Neural cell (in vitro differentiated cells): Measurements from ENCODE around the gene LYRM2.

ENCODE experiments used
- CTCF ChIP-seq: fragments of 450-650 bp; IDR thresholded peaks from 2 replicates; pipeline ENCODE4 v1.5.1; 2014; ENCODE audit warnings: antibody characterized with exemption, mild to moderate bottlenecking, moderate library complexity; ENCODE audit not compliant: poor library complexity, severe bottlenecking
- EP300 ChIP-seq: fragments of 450-650 bp; conservative IDR thresholded peaks from 2 replicates; pipeline ENCODE4 v1.6.1; 2014; ENCODE audit warnings: antibody characterized with exemption, mild to moderate bottlenecking, moderate library complexity; ENCODE audit not compliant: poor library complexity, severe bottlenecking
- EZH2 ChIP-seq: fragments of 200-600, 300-800 bp; shearing (Covaris generic), sonication (generic); IDR thresholded peaks from 2 replicates; pipeline ENCODE4 v1.6.1; 2014; ENCODE audit warnings: antibody characterized with exemption, low read length, borderline replicate concordance, mild to moderate bottlenecking; ENCODE audit not compliant: insufficient read depth, poor library complexity, severe bottlenecking
- MXI1 ChIP-seq: fragments of 450-650 bp; conservative IDR thresholded peaks from 2 replicates; pipeline ENCODE4 v1.6.1; 2014; ENCODE audit warnings: antibody characterized with exemption, mild to moderate bottlenecking; ENCODE audit not compliant: poor library complexity, severe bottlenecking
- POLR2AphosphoS5 ChIP-seq: IDR thresholded peaks from 2 replicates; pipeline ENCODE4 v1.6.1; 2012
- RAD21 ChIP-seq: fragments of 450-650 bp; conservative IDR thresholded peaks from 2 replicates; pipeline ENCODE4 v1.6.1; 2014; ENCODE audit warnings: antibody characterized with exemption, mild to moderate bottlenecking, moderate library complexity
- REST ChIP-seq: IDR thresholded peaks from 2 replicates; pipeline ENCODE4 v1.6.1; 2012; ENCODE audit warnings: borderline replicate concordance
- TAF1 ChIP-seq: IDR thresholded peaks from 2 replicates; pipeline ENCODE4 v1.6.1; 2012; ENCODE audit warnings: low read depth

- TF ChIP-seq CTCF (no peak), EZH2 (no peak), POLR2AphosphoS5 (no peak), MXI1 (no peak), EP300 (no peak), TAF1 (no peak), RAD21 (no peak), REST (no peak)
These were observed 117.8 kb downstream of the LYRM2 start for GRCh38 chr6:89520736-89521135.
